Endothelial cell of umbilical vein (primary cell): Measurements from ENCODE around the gene MICAL3. TPM values are rescaled to one million over a fixed set of nuclear protein-coding genes. Genes with fewer than 3 reads are reported as not detected.

Source experiments
- BruUV-seq: library from RNA; stranded (reverse); fragments of 400-500 nt; replicated peaks from 2 replicates; lab custom pipeline; 2021; lab: Mats Ljungman, UMichigan
- CTCF ChIA-PET: fragments of 300-600, 350-600 bp; sonication (Branson Sonifier 250); formaldehyde crosslinking; loops from one replicate; lab custom pipeline; 2021; ENCODE audit warnings: antibody characterized with exemption, inconsistent platforms; lab: Charles Lee
- POLR2A ChIA-PET: fragments of 300-600, 350-600 bp; sonication (Branson Sonifier 250); formaldehyde crosslinking; loops from one replicate; lab custom pipeline; 2021; ENCODE audit warnings: antibody characterized with exemption, inconsistent platforms; lab: Charles Lee
- DNase-seq: peaks from one replicate; pipeline ENCODE4 v3.0.0-alpha.2; 2011; ENCODE audit warnings: low read depth, low spot score
- FAIRE-seq: peaks from 2 replicates; lab custom pipeline; 2011; peaks lifted over from hg19 to GRCh38; lab: Jason Lieb, UNC
- H2AFZ ChIP-seq: 2 replicates; pipeline ENCODE4 v1.6.0; 2012; ENCODE audit warnings: low read depth, low read length, control low read depth, inconsistent platforms
- H3K27ac ChIP-seq: 2 replicates; pipeline ENCODE4 v1.5.1; 2011; ENCODE audit warnings: low read depth, mild to moderate bottlenecking, control low read depth, low read length, moderate library complexity; ENCODE audit not compliant: insufficient read depth
- H3K27me3 ChIP-seq, 2 experiments: 2 replicates each; pipeline versions ENCODE4 v1.6.0 to v1.6.1; 2011; ENCODE audit warnings: low read length in 2 of 2, mixed read lengths in 1 of 2; ENCODE audit not compliant: control insufficient read depth in 2 of 2, insufficient read depth in 2 of 2
- H3K36me3 ChIP-seq, 2 experiments: 2 replicates in 1 of 2; 3 replicates in 1 of 2; pipeline ENCODE4 v1.5.1; 2011; ENCODE audit warnings: low read length in 2 of 2, mild to moderate bottlenecking in 1 of 2, moderate library complexity in 1 of 2; ENCODE audit not compliant: control insufficient read depth in 2 of 2, insufficient read depth in 2 of 2; ENCODE audit errors: extremely low read depth in 1 of 2
- H3K4me1 ChIP-seq: 3 replicates; pipeline ENCODE4 v1.5.1; 2011; ENCODE audit warnings: mild to moderate bottlenecking, low read length; ENCODE audit not compliant: control insufficient read depth, insufficient read depth; ENCODE audit errors: extremely low read depth
- H3K4me2 ChIP-seq: 2 replicates; pipeline ENCODE4 v1.6.1; 2011; ENCODE audit warnings: low read length, control low read depth, mixed read lengths; ENCODE audit not compliant: insufficient read depth
- H3K4me3 ChIP-seq, 3 experiments: fragments of 200-600 bp in 1 of 3; sonication (generic), shearing (Covaris generic) in 1 of 3; replicated peaks in 1 of 3; 2 replicates each; pipeline ENCODE4 v1.5.1; 2011 to 2016; ENCODE audit warnings: control low read depth in 3 of 3, low read length in 3 of 3, mild to moderate bottlenecking in 2 of 3, inconsistent platforms in 1 of 3, low read depth in 1 of 3, moderate library complexity in 1 of 3; ENCODE audit not compliant: insufficient read depth in 1 of 3
- H3K79me2 ChIP-seq: 2 replicates; pipeline ENCODE4 v1.6.0; 2012; ENCODE audit warnings: low read length, inconsistent platforms; ENCODE audit not compliant: control insufficient read depth, insufficient read depth
- H3K9ac ChIP-seq: replicated peaks from 2 replicates; pipeline ENCODE3; 2011; ENCODE audit warnings: low read length, control low read depth; ENCODE audit not compliant: insufficient read depth; ENCODE audit errors: extremely low read depth
- H3K9me1 ChIP-seq: replicated peaks from 3 replicates; pipeline ENCODE4 v1.6.0; 2011; ENCODE audit warnings: mild to moderate bottlenecking, low read length; ENCODE audit not compliant: control insufficient read depth, insufficient read depth; ENCODE audit errors: extremely low read depth
- H3K9me3 ChIP-seq: replicated peaks from 2 replicates; pipeline ENCODE4 v1.5.1; 2012; ENCODE audit warnings: low read length, inconsistent platforms; ENCODE audit not compliant: control insufficient read depth, insufficient read depth
- H4K20me1 ChIP-seq: replicated peaks from 2 replicates; pipeline ENCODE3; 2011; ENCODE audit warnings: mild to moderate bottlenecking, low read length; ENCODE audit not compliant: control insufficient read depth, insufficient read depth; ENCODE audit errors: extremely low read depth
- CTCF ChIP-seq, 2 donors: IDR thresholded peaks; 1 replicate in 1 of 2; 2 replicates in 1 of 2; pipeline ENCODE4 v1.5.1; 2011; ENCODE audit warnings: low read length in 2 of 2, mild to moderate bottlenecking in 2 of 2, moderate library complexity in 2 of 2, control low read depth in 1 of 2, inconsistent platforms in 1 of 2, low read depth in 1 of 2; ENCODE audit not compliant: insufficient read depth in 1 of 2; ENCODE audit errors: extremely low read depth in 1 of 2
- EZH2 ChIP-seq: IDR thresholded peaks from 2 replicates; pipeline ENCODE4 v1.6.1; 2012; ENCODE audit warnings: borderline replicate concordance, low read depth, mild to moderate bottlenecking, moderate library complexity, low read length, inconsistent platforms; ENCODE audit not compliant: severe bottlenecking
- FOS ChIP-seq: IDR thresholded peaks from 2 replicates; pipeline ENCODE4 v1.6.1; 2011; ENCODE audit warnings: mild to moderate bottlenecking, low read length, moderate library complexity, borderline replicate concordance; ENCODE audit not compliant: insufficient read depth
- GATA2 ChIP-seq: IDR thresholded peaks from 2 replicates; pipeline ENCODE4 v1.7.0; 2011; ENCODE audit warnings: low read depth, mild to moderate bottlenecking, moderate library complexity, mixed read lengths, low read length; ENCODE audit not compliant: insufficient read length, insufficient read depth
- JUN ChIP-seq: IDR thresholded peaks from 2 replicates; pipeline ENCODE4 v1.6.1; 2011; ENCODE audit warnings: borderline replicate concordance, low read depth; ENCODE audit not compliant: insufficient read length, insufficient read depth
- MAX ChIP-seq: IDR thresholded peaks from 2 replicates; pipeline ENCODE4 v1.6.1; 2011; ENCODE audit not compliant: insufficient read depth, insufficient read length
- MYC ChIP-seq: IDR thresholded peaks from one replicate; pipeline ENCODE4 v1.6.1; 2011; ENCODE audit warnings: mild to moderate bottlenecking, low read depth, low read length
- POLR2A ChIP-seq: IDR thresholded peaks from 2 replicates; pipeline ENCODE4 v1.6.1; 2012; ENCODE audit warnings: low read depth, mild to moderate bottlenecking, control low read depth, low read length
- POLR2AphosphoS5 ChIP-seq: IDR thresholded peaks from 2 replicates; pipeline ENCODE4 v1.6.1; 2012; ENCODE audit warnings: low read depth, mild to moderate bottlenecking, control low read depth, low read length, moderate library complexity; ENCODE audit not compliant: insufficient read depth
- dilution Hi-C: fragments of 300-500 bp; cut with MboI; formaldehyde crosslinking; loops from one replicate; pipeline ENCODE4 v1.15.0; 2019; ENCODE audit warnings: low sequenced_read_pairs; ENCODE audit not compliant: extremely low pct_ligation_motif_present
- intact Hi-C: fragments of 100-400 bp; cut with micrococcal nuclease; formaldehyde crosslinking; loops from one replicate; pipeline ENCODE4 v1.10.0; 2022
- polyA plus RNA-seq, 4 experiments: library from polyadenylated mRNA; depleted of rRNA in 3 of 4; stranded (reverse) in 3 of 4; unstranded in 1 of 4; fragments of >200 nt; gene quantifications; 2 replicates each; pipeline versions ENCODE4 v1.2.1 to v1.2.3, GENCODE V29; 2011 to 2012; ENCODE audit warnings: missing spikeins in 1 of 4
- total RNA-seq: library from RNA; stranded (reverse); gene quantifications from 2 replicates; pipeline ENCODE4 v1.2.3, GENCODE V29; 2021

The MICAL3 gene
- total and polyA plus RNA-seq, 2 donors (not counting 3 experiments of a cell fraction or from before 2014, with no cell fraction given) = 14.5 to 63.7 TPM

- no peak overlapping the region for H2AFZ ChIP-seq
- H3K9me3 ChIP-seq = no peaks in the 10 kb centered on the region
- H3K9ac ChIP-seq = no peak overlapping the region
- no peak overlapping the region for H3K27ac ChIP-seq
- dilution Hi-C loops (no loop called here), intact Hi-C loops (loop anchor here (5.0 kb wide), 1 partner anchor 41 kb away; no protein-coding TSS in a partner anchor)
- no peaks in the 10 kb centered on the region for H3K9me1 ChIP-seq
- H3K4me3 ChIP-seq = no peak overlapping the region
- H3K4me2 ChIP-seq = no peak overlapping the region
- H3K79me2 ChIP-seq = peaks cover 70% of the 10 kb centered on the region
- H3K27me3 ChIP-seq = no peaks in the 10 kb centered on the region
- BruUV-seq = no TSS peak
- no peaks in the 10 kb centered on the region for H3K36me3 ChIP-seq
- no peaks in the 10 kb centered on the region for H4K20me1 ChIP-seq
- ChIA-PET CTCF (interaction anchor here (1.1 to 2.4 kb wide), 6 partner anchors 10 to 155 kb away, joined by 3 to 10 read pairs (median 7); no protein-coding TSS in a partner anchor), POLR2A (interaction anchor here (0.6 kb wide), 1 partner anchor 21 kb away, joined by 3 read pairs; no protein-coding TSS in a partner anchor)
- FAIRE-seq = no peak
- DNase-seq = no peak
- TF ChIP-seq CTCF (IDR thresholded peaks at IDR 0.05; ENCODE audit: extremely low read depth in 1 of 2, insufficient read depth in 1 of 2, low read depth in 1 of 2, low read length in 2 of 2) = no peak
- TF ChIP-seq MYC = no peak
- no peak for TF ChIP-seq MAX
- TF ChIP-seq EZH2 = no peak
- TF ChIP-seq FOS = no peak
- TF ChIP-seq POLR2A = no peak
- TF ChIP-seq GATA2 = no peak
- no peak for TF ChIP-seq POLR2AphosphoS5
- no peak for TF ChIP-seq JUN
- peaks cover 31% of the 10 kb centered on the region for H3K4me1 ChIP-seq
Measured at GRCh38 chr22:17920992-17921650, 103.2 kb downstream of the MICAL3 start.
